Skin of body (tissue), 2 donors: ENCODE data around the gene VWA3A. TPM values are rescaled to one million over a fixed set of nuclear protein-coding genes. Genes with fewer than 3 reads are reported as not detected.
"Not testable (repeated sequence)": the region's sequence is repeated elsewhere in the genome, so short reads cannot be mapped to it uniquely, and the experiment has no call there.

ENCODE experiments used
- DNase-seq: peaks from one replicate; lab custom pipeline; 2025; lab: John Stamatoyannopoulos, UW
- total RNA-seq: library from RNA; depleted of rRNA; stranded (reverse); fragments of >200 nt; gene quantifications from one replicate; pipeline ENCODE4 v1.2.3, GENCODE V29; 2014

VWA3A gene
- total RNA-seq, 1 donor from 2014 or later = 0.79 TPM

DNA sequence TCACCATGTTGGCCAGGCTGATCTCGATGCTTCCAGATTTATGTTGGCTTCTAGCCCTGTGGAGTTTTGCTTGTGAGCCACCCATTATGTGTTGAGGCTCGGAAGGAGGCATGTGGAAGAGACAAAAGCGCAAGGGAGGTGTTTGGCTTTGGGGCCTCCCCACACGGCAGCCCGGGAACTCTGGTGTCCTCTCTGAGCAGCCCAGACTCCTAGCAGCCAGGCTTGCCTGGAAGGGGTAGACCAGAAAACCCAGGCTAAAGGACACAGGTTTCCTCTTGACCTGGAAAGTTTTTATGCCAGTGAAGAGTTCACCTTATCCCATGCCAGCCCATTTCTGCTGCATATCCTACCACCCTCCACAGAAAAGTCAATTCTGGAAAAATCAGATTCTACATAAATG lies 91.0 kb downstream of the VWA3A start:
- DNase-seq = no peak

DNA sequence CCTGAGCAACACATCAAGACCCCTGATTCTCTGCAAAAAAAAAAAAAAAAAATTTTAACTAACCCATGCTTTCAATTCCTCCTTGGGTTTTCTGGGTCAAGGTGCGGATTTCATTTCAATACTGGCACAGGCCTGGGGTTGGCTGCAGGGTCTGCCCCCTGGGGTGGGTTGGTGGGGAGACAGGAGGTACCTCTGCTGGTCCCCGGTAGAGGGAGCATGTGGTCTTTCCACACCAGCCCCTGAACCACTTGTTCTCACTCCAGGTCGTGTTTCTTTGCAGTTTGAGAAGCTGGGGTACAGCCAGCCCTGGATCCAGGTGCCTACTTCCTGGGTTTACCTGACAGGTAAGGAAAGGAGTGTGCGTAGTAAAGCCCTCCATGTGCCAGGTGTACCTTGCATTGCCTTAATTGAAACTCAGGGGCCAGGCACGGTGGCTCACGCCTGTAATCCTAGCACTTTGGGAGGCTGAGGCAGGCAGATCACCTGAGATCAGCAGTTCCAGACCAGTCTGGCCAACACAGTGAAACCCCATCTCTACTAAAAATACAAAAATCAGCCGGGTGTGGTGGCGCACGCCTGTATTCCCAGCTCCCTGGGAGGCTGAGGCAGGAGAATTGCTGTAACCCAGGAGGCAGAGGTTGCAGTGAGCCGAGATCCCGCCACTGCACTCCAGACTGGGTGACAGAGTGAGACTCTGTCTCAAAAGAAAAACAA lies 91.7 kb downstream of the VWA3A start:
- DNase-seq = no peak

DNA sequence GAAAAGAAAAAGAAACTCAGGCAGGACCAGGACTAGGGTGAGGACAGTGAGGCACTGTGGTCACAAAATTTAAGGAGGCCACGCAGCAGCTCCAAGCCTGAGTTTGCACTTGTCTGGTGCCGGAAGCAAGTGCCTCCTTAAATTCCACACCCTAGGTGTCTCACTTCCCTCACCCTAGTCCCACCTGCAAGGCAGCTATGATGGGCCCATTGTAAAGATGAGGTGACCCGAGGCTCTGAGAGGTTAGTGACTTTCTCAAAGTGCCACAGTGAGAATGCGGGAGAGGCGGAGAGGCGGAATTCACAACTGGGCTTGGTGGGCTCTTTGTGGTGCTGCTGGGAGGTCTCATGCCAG lies 92.3 kb downstream of the VWA3A start:
- DNase-seq = no peak

DNA sequence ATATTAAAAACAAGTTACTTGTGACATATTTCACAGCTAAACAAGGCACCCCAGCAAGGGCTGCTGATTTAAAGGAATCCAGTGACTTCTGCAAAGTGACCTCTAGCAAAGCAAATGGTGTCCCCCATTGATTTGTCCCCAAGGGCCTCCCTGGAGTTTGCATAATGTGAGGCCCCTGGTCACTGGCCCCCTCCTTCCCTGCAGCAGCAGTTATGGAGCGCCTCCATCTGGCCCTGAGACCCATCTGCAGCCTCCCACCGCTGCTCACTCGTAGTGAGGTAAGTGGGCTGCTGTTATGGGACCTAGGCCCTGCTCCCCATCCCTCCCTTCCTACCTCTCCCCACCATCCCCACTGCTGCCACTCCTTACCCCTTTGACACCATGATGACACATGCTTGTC lies 94.2 kb downstream of the VWA3A start:
- DNase-seq = no peak

DNA sequence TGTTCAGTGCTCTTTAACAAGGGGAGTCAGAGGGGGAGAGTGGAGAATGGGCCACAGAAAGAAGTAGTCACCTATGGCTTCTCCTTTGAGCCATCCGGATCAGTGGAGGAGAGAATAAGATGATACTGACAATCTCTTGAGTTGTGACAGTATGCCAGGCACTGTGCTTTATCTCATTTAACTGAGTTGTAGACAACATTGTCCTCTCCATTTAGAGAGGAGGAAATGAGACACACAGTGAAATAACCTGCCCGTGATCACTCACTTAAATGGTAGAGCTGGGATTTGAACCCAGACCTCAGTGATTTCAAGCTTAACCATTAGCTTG lies 95.9 kb downstream of the VWA3A start:
- no peak for DNase-seq

DNA sequence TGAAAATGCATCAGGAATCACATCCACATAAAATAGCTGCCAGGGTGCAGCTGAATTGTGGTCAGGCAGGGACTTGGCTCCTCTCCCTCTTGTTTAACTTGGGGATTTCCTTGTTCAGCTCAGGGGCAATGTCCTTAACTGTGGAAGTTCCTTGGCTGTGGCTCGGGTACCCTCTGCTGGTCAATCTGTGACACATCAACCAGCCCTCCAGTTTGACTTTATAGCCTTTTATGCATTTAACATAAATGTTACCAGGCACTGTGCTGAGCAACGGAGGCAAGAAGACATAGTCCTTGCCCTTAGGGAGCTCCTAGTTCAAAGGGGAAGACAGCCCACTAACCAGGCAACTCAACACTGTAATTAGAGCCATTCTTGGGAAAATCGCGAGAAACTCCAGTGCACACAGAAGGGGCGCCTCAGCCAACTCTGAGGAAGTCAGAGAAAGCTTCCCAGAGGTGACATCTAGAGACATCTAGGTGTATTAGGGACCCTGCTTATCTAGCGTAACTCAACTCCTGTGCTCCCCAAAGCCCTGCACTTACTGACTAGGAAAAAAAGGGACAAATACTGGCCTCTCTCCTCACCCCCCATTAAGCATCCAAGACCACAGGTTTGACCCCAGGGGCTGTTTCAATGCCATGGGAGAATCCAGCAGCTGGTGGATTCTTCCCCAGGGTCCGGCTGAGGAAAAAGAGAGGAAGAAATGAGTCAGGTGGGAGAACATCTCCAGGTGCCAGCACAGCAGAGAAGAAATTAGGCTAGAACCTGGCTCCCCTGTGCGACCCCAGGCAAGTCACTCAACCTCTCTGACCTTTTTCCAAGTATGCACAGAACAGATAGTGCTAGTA lies 96.5 kb downstream of the VWA3A start:
- peak; percentile 87 for DNase-seq

DNA sequence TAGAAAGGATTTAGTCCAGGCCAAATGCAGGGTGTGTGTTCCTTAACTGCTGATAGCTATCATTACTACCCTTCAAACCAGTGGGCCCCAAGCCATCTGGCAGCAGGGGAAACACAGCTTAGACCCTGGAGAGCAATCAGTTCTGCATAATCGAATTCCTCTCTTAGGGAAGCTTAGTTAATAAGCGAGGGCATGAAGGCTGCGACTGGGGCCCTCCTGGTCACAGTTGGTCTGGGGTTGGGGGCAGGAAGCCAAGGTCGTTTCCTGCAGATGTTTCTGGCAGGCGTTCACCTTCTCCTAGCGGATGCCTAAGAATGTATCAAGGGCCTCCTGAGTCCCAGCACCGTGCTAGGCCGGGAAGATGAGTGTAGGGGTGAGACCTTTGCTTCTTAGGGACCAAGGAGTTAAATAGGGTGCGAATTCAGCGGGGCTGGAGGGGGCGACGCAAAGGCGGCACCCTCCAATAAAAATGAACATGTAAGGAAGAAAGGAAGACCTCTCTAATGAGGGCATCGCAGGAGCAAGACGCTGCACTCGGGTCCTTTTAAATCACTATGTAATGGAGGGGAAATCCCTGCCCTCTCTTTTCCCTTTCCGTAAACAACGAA lies 97.2 kb downstream of the VWA3A start:
- peak; percentile 64 for DNase-seq

DNA sequence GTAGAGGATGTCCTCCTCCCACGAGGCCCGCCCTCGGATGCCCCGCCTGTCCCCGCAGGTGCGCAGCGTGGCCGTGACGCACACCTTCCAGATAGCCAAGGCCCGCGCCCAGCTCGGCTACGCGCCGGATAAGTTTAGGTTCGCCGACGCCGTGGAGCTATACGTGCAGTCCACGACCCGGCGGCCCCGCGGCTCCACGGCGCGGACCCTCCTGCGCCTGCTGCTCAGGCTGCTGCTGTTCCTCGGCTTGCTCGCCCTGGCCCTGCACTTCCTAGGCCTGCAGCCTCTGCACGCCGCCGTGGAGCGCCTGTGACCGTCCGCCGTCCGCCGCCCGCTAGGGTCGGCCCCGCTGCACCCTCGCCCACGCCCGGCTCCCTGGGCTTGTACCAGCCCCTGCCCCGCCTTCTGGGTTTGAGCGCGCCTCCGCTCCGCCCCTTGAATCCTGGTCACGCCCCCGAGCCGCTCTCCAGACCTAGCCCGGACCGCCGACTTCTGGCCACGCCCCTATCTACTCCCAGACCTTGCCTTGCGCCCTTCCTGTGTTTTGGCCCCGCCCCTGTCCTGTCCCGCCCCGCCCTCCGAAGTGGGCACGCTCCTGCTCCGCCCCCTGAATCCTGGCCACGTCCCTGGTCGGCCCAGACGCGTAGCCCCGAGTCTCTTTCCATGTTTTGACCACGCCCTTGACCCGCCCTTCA lies 97.9 kb downstream of the VWA3A start:
- peak; percentile 78 for DNase-seq

DNA sequence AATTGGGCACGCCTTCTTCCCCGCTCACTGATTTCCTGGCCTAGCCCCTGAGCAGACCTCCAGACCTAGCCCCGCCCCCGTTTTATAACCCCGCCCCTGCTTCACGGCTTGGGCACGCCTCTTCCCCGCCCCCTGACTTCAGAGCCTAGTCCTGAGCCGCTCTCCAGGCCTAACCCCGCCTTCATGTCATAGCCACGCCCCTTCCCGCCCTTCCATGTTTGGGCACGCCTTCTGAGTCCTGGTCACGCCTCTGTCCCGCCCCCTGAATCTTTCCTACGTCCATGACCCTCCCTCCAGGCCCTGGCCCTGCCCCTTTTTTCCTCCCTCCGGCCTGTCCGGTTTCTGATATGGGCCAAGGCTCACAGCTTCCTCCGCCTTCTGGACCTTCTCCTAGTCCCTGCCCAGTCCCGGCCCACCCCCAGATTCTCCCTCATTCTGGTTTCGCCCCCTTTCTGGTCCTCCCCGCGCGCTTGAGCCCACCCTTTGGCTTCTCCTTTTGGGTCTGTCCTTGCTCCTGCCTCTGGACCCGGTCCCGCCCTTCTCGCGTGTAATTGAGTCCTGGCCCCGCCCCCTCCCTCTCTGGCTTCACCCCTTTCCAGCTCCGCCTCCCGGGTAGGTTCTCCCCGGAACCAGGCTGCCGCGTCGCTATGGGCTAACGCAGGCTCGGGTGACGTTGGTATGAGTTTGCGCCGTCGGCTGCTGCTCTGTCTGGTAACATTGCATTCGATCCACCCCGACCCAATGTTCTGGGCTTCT lies 98.6 kb downstream of the VWA3A start:
- DNase-seq = peak; percentile 100

DNA sequence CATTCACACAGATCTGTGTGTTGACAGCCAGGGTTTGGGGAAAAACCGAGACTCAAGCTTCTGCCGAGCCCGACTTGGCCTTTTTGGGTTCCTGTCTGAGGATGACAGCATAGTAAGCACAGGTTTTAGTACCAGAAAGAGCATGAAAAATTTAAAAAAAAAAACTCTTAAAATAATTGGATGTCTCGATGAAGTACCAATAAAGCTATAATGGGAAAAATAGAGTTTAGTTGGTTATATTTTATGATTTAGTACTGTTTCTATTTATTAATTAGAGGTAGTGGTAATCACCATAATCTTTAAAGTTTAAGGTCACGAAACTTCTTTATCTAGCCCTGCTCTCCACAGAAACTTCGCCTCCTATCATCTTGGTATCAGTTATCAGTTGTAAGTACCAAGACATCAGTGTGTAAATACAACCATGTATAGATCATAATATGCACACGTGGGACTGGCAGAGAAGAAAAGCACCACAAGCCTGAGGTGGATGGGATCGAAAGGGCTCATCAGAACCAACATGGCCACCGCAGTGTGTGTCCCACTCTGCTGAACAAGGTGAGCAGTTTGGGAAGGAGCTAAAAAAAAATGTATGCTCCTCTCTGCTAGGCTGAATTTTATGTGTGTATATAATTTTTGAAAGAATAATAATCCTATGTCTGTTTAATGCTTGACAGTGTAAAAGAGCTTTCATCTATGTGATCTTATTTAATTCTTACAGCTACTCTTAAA lies 99.4 kb downstream of the VWA3A start:
- peak; percentile 80 for DNase-seq

DNA sequence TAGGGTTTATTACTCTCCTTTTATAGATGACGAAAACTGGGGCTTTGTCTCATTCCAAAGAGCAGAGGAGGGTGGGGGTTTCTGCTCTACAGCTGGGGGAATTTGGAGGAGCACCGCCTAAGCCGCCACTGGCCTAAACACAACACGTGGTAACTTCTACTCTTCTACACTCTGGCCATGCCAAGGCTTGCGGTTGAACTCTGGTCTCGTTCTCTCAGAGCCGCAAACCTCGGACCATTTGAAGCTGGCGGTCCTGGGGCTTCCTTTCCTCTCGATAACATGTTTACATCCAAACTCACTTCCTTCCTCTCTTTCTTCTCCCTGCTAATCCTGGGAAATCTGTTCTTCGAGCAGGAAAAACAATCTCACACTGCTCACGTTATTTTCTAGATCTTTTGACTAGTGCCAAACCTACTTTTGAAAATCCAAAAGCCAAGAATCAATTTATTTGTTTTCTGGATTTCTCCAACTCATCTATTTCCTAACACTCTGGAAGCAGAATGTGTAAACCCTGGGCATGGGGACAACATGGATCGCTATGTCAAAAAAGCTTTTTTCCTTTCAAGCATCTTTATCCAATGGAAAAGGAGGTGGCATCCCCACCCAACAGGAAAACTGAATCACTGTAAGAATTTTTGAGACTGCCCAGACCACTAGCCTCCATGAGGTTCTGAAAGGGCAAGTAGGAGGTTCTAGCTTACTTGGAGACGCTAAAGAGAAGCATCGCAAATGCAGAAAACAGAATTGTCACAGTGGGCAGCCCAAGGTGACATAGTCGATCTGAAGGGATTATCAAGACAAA lies 100.1 kb downstream of the VWA3A start:
- peak; percentile 93 for DNase-seq

DNA sequence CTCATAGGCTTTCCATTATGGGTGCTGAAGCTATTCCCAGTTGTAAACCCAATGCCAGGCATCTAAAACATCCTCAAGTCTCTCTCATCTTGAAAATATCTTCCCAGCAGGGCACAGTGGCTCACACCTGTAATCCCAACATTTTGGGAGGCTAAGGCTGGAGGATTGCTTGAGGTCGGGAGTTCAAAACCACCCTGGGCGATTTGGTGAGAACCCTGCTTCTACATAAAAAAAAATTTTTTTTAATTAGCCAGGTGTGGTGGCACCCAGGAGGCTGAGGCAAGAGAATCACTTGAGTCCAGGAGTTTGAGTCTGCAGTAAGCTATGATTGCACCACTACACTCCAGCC lies 100.7 kb downstream of the VWA3A start:
- no peak for DNase-seq

DNA sequence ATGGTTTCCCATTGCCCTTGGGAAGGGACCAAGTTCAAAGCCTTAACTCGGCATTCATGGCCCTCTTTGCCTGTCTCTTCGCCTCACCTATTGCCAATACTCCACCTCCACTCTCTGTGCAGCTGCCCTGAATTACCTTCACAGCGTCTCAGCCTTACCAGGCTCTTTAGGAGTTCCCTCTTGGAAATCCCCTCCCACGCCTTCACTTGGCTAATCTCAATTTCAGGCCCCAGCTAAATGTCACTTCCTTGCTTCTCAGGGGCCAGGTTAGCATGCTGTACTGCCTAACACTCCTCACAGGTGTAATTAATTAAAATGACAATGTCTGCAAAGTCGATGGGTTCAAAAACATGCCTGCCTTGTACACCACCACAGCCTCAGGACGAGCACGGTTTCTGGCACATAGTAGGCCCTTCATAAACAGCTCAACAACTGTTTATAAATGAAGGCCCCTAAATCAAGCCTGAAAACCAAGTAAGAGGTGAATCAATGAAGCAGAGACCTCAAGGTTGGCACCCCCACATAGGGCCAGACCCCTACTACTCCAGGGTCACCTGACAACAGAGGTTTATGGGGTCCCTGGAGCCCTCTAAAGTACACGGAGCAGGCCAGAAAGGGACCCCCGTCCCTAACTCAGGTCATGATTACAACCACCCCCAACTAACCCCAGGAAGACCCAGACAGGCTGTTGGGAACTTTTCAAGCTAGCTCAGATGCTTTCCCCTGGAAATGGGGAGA lies 102.5 kb downstream of the VWA3A start:
- DNase-seq = no peak

DNA sequence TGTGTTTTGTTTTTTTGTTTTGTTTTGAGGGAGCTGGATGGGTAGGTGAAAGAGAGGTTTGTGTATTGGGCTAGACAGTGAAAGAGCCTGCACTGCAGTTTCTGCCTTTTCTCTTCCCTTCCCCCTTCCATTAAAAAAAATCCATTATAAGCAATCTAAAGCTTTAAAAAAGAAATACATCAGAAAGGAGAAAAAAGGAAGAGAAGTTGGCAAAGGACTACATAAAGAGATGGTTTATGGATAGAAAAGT lies 103.0 kb downstream of the VWA3A start:
- DNase-seq = no peak

DNA sequence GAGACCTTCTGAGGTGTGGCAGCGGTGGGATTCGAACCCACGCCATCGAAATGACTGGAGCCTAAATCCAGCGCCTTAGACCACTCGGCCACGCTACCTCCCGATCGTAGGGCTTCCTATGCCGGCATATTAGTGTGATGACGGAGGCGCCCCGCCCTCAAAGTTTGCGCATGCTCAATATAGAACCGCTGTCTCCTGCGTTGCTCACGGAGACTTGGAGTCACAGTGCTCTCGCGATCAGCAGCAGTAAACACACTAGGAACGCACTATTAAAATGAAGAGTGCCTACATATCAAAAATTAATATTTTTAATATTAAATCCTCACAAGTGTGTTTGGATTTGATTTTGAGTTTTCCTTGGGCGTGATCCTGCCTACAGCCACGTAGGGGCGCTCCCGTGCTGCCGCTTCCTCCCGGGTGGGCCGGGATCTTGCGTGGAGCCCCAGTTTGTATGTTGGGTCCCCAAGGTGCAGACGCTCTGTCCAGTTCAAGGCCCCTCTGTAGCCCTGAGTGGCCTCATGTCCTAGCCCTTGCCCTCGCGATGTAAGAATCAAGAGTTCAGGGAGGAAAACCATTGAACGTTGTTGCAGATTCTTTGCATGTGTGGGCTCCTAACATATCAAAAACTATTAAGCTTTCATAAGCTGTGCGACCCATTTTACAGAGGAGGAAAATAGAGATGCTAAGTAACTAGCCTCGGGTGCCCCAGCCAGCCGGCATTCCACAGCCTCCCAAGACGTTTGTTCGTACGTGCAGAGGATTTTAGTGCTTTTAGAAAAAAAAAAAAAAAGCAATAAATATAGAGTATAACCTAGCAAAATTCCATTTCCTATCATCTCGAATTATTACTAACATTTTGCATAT lies 103.6 kb downstream of the VWA3A start:
- peak; percentile 91 for DNase-seq

DNA sequence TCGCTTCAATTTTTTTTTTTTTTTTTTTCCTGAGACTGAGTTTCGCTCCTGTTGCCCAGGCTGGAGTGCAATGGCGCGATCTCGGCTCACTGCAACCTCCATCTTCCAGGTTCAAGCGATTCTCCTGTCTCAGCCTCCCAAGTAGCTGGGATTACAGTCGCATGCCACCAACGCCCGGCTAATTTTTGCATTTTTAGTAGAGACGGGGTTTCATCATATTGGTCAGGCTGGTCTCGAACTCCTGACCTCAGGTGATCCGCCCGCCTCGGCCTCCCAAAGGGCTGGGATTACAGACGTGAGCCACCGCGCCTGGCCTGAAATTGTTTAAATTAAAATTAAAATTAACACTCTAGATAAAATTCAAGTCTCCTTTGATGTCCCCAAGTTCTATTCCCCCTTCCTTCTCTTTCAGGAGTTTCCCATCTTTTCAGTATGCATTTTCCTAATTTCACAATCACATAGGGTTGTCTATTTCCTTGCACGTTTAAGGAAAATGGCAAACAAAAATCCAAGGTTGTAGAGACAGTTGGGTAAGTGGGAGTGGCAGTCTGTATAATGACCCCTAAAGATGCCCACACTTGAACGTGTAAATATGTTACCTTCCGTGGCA lies 104.3 kb downstream of the VWA3A start:
- not testable (repeated sequence) for DNase-seq

DNA sequence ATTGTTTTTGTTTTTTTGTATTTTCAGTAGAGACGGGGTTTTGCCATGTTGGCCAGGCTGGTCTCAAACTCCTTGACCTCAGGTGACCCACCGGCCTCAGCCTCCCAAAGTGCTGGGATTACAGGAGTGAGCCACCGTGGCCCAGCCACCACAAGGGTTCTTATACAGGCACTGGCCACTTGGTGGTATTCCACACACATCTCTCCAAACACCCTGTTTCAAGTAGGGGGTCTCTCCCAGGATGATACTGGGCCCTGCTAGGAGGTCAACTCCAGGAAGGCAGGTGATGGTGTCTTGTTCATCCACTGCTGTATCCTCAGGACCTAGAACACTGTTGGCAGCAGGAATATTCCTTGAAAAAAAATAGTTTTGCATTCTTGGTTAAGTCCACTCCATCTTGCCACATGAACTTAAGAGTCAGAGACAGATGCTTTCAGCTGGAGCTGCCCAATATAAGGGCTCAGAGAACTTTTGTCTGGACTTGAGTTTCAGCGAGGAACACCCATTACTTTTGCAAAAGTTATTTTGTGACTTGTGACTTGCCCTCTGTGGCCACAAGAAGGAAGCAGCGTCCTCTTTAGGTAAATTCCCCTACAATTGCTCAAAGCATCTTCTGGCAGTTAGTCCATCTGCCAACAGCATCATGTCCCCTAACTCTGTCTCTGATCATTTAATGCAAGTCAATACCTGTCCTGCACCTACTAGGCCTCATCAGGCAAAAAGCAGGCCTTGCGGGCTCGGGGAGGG lies 106.4 kb downstream of the VWA3A start:
- DNase-seq = no peak
